Measurements from ENCODE around the gene TTK. TPM values are rescaled to one million over a fixed set of nuclear protein-coding genes. Genes with fewer than 3 reads are reported as not detected.

TTK gene
- 10 to 100 TPM; 16.9 to 48.3 TPM for total RNA-seq

GRCh38 chr6:80004173-80005072 is at the start of gene TTK:
TTK (plus strand) TSS chr6:80004649; CDS start chr6:80005844, 1,195 bp downstream.

Other genes starting within 250 kb of the TTK start
- 1 to 10 TPM; 3.7 to 4.8 TPM for gene ELOVL4, start 57.1 kb upstream of the TTK start, total RNA-seq
- 10 to 100 TPM in 1 of 2 donors, 1 to 10 TPM in 1; 8.7 to 13.1 TPM for gene BCKDHB, start 102.0 kb downstream of the TTK start, total RNA-seq

Data from melanocyte of skin (primary cell).